GM23338 (cell line): ENCODE data around the gene HERC2. TPM values are rescaled to one million over a fixed set of nuclear protein-coding genes. Genes with fewer than 3 reads are reported as not detected.

Experiments
- ATAC-seq: fragments of 200-7000 bp; cut with Tn5 transposase; 3 replicates; pipeline ENCODE4 v1.9.1; 2020
- DNase-seq: peaks from one replicate; pipeline ENCODE4 v3.0.0-alpha.2; 2015; ENCODE audit warnings: low spot score
- H2AFZ ChIP-seq: fragments of 200-600 bp; sonication (generic); 2 replicates; pipeline ENCODE4 v1.8.0; 2016; ENCODE audit warnings: antibody characterized with exemption, mild to moderate bottlenecking, moderate library complexity
- H3F3A ChIP-seq: fragments of 200-600 bp; sonication (generic); replicated peaks from 2 replicates; pipeline ENCODE4 v1.8.0; 2017; ENCODE audit warnings: antibody characterized with exemption, mixed run types, low read depth
- H3K27ac ChIP-seq: fragments of 200-600 bp; sonication (generic); 2 replicates; pipeline ENCODE4 v1.6.1; 2016; ENCODE audit warnings: low read depth
- H3K27me3 ChIP-seq: fragments of 200-600 bp; sonication (generic); 2 replicates; pipeline ENCODE4 v1.8.0; 2016; ENCODE audit warnings: mild to moderate bottlenecking, mixed run types, moderate library complexity; ENCODE audit not compliant: insufficient read depth
- H3K36me3 ChIP-seq: fragments of 200-600 bp; sonication (generic); 2 replicates; pipeline ENCODE4 v1.8.0; 2016; ENCODE audit warnings: mild to moderate bottlenecking; ENCODE audit not compliant: insufficient read depth
- H3K4me1 ChIP-seq: fragments of 200-600 bp; sonication (generic); 2 replicates; pipeline ENCODE4 v1.8.0; 2016; ENCODE audit warnings: mild to moderate bottlenecking, moderate library complexity; ENCODE audit not compliant: insufficient read depth
- H3K4me2 ChIP-seq: fragments of 200-600 bp; sonication (generic); 2 replicates; pipeline ENCODE4 v1.7.1; 2017; ENCODE audit warnings: mixed run types
- H3K4me3 ChIP-seq: fragments of 200-600 bp; sonication (generic); 2 replicates; pipeline ENCODE4 v1.6.1; 2016; ENCODE audit warnings: mixed run types
- H3K79me2 ChIP-seq: fragments of 200-600 bp; sonication (generic); replicated peaks from 2 replicates; pipeline ENCODE4 v1.8.0; 2017; ENCODE audit warnings: mild to moderate bottlenecking; ENCODE audit not compliant: insufficient read depth
- H3K9me2 ChIP-seq: fragments of 200-600 bp; sonication (generic); 2 replicates; pipeline ENCODE4 v1.8.0; 2017; ENCODE audit not compliant: insufficient read depth
- H4K20me1 ChIP-seq: fragments of 200-600 bp; sonication (generic); replicated peaks from 2 replicates; pipeline ENCODE4 v1.8.0; 2017; ENCODE audit warnings: mild to moderate bottlenecking; ENCODE audit not compliant: insufficient read depth
- H3K27ac Mint-ChIP-seq: 2 replicates; pipeline ENCODE4 v1.8.0; 2020; ENCODE audit warnings: inconsistent platforms, mild to moderate bottlenecking, moderate library complexity, mixed read lengths
- H3K27me3 Mint-ChIP-seq: 3 replicates; pipeline ENCODE4 v1.8.0; 2022; ENCODE audit warnings: low read depth, mild to moderate bottlenecking, moderate library complexity, mixed read lengths, inconsistent platforms; ENCODE audit not compliant: insufficient read depth, poor library complexity
- H3K36me3 Mint-ChIP-seq: 3 replicates; pipeline ENCODE4 v1.8.0; 2021; ENCODE audit warnings: low read depth, mild to moderate bottlenecking, inconsistent platforms, moderate library complexity, mixed read lengths
- H3K4me1 Mint-ChIP-seq: 3 replicates; pipeline ENCODE4 v1.8.0; 2020; ENCODE audit warnings: mild to moderate bottlenecking, inconsistent platforms, mixed read lengths
- H3K4me3 Mint-ChIP-seq: 3 replicates; pipeline ENCODE4 v1.8.0; 2021; ENCODE audit warnings: moderate library complexity, mild to moderate bottlenecking, inconsistent platforms, mixed read lengths
- H3K9me3 Mint-ChIP-seq: 3 replicates; pipeline ENCODE4 v1.8.0; 2020; ENCODE audit warnings: moderate library complexity, mild to moderate bottlenecking, inconsistent platforms, mixed read lengths
- CREB1 ChIP-seq: fragments of 250-450 bp; sonication (Bioruptor Pico); IDR thresholded peaks from 2 replicates; pipeline ENCODE4 v1.5.0; 2020; ENCODE audit warnings: low read depth, mild to moderate bottlenecking, moderate library complexity
- EZH2 ChIP-seq: fragments of 200-600 bp; sonication (generic); IDR thresholded peaks from one replicate; pipeline ENCODE4 v1.8.0; 2017; ENCODE audit warnings: antibody characterized with exemption, mild to moderate bottlenecking, low read depth; ENCODE audit not compliant: unreplicated experiment
- EZH2phosphoT487 ChIP-seq: fragments of 200-600 bp; sonication (generic); IDR thresholded peaks from one replicate; pipeline ENCODE4 v1.8.1; 2018; ENCODE audit warnings: antibody characterized with exemption; ENCODE audit not compliant: unreplicated experiment
- JUNB ChIP-seq: IDR thresholded peaks from one replicate; pipeline ENCODE4 v1.6.1; 2016; ENCODE audit warnings: antibody characterized with exemption; ENCODE audit not compliant: unreplicated experiment
- NANOG ChIP-seq: IDR thresholded peaks from 2 replicates; pipeline ENCODE4 v1.6.1; 2016; ENCODE audit warnings: antibody characterized with exemption, borderline replicate concordance
- POLR2AphosphoS5 ChIP-seq: IDR thresholded peaks from 2 replicates; pipeline ENCODE4 v1.6.1; 2016; ENCODE audit warnings: antibody characterized with exemption, low read depth
- STAT1 ChIP-seq: IDR thresholded peaks from one replicate; pipeline ENCODE4 v1.6.1; 2016; ENCODE audit warnings: antibody characterized with exemption; ENCODE audit not compliant: unreplicated experiment
- ZNF114 ChIP-seq: fragments of 250-450 bp; sonication (Bioruptor Pico); IDR thresholded peaks from 2 replicates; pipeline ENCODE4 v1.5.0; 2020; ENCODE audit warnings: mild to moderate bottlenecking, moderate library complexity
- ZNF331 ChIP-seq: fragments of 250-450 bp; sonication (Bioruptor Pico); IDR thresholded peaks from 2 replicates; pipeline ENCODE4 v1.5.0; 2020; ENCODE audit warnings: low read depth, mild to moderate bottlenecking, moderate library complexity
- polyA plus RNA-seq: library from polyadenylated mRNA; unstranded; fragments of >200 nt; fragmentation: Nextera tagmentation; extraction: Ambion mirVana; gene quantifications from 2 replicates; pipeline ENCODE4 v1.2.1, GENCODE V29; 2016
- total RNA-seq: library from RNA; depleted of rRNA; stranded (reverse); fragments of >200 nt; shearing (Covaris generic); gene quantifications from 2 replicates; pipeline ENCODE4 v1.2.3, GENCODE V29; 2014
- TF ChIP-seq, protein P1 (sequence below): fragments of 250-450 bp; sonication (Bioruptor Pico); IDR thresholded peaks from 2 replicates; pipeline ENCODE4 v1.5.0; 2020; ENCODE audit warnings: mild to moderate bottlenecking, moderate library complexity
- TF ChIP-seq, protein P2 (sequence below): IDR thresholded peaks from one replicate; pipeline ENCODE4 v1.6.1; 2018; ENCODE audit warnings: antibody characterized with exemption; ENCODE audit not compliant: unreplicated experiment
- TF ChIP-seq, protein P3 (sequence below): IDR thresholded peaks from 2 replicates; pipeline ENCODE4 v1.6.1; 2016; ENCODE audit warnings: antibody characterized with exemption
- TF ChIP-seq, protein P4 (sequence below), 2 experiments: fragments of 200-600 bp in 1 of 2; sonication (generic) in 1 of 2; conservative IDR thresholded peaks; 2 replicates each; pipeline versions ENCODE4 v1.5.1 to v1.6.1; 2016 to 2017; ENCODE audit warnings: antibody characterized with exemption in 2 of 2, low read depth in 2 of 2, mild to moderate bottlenecking in 2 of 2, moderate library complexity in 1 of 2

Gene HERC2
- total and polyA plus RNA-seq, 2 experiments from 2014 or later: 71.3 to 80.7 TPM

DNA sequence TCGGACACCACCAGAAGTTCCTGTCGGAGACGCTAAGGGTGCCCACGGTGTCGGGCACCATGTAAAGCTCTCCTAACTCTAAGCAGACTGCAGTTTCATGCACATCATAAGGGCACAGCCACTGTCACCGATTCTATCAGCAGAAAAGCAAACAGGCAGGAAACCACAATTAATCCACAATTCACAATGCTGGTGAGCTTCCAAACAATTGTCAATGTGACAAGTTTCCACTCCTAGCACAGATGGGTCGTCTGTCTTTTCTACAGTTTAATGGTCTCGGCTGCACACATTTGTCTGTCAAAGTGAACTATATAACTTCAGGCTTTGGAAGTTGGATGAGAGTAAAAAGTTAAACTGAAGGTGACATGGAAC is 214.1 kb downstream of the HERC2 start:
- H2AFZ ChIP-seq: peak overlapping the region; percentile 90
- peaks cover 52% of the 10 kb centered on the region for H3K27me3 Mint-ChIP-seq
- peaks cover 4% of the 10 kb centered on the region; the same call in 1 of the 2 replicates for H3K4me1 ChIP-seq
- no peak for ATAC-seq
- TF ChIP-seq CREB1 (CRISPR knock-in tag) (no peak), STAT1 (no peak), ZNF114 (no peak), ZNF331 (CRISPR knock-in tag) (no peak), JUNB (no peak), EZH2phosphoT487 (no peak), POLR2AphosphoS5 (no peak), NANOG (no peak), EZH2 (no peak)
- TF ChIP-seq, protein P1, sequence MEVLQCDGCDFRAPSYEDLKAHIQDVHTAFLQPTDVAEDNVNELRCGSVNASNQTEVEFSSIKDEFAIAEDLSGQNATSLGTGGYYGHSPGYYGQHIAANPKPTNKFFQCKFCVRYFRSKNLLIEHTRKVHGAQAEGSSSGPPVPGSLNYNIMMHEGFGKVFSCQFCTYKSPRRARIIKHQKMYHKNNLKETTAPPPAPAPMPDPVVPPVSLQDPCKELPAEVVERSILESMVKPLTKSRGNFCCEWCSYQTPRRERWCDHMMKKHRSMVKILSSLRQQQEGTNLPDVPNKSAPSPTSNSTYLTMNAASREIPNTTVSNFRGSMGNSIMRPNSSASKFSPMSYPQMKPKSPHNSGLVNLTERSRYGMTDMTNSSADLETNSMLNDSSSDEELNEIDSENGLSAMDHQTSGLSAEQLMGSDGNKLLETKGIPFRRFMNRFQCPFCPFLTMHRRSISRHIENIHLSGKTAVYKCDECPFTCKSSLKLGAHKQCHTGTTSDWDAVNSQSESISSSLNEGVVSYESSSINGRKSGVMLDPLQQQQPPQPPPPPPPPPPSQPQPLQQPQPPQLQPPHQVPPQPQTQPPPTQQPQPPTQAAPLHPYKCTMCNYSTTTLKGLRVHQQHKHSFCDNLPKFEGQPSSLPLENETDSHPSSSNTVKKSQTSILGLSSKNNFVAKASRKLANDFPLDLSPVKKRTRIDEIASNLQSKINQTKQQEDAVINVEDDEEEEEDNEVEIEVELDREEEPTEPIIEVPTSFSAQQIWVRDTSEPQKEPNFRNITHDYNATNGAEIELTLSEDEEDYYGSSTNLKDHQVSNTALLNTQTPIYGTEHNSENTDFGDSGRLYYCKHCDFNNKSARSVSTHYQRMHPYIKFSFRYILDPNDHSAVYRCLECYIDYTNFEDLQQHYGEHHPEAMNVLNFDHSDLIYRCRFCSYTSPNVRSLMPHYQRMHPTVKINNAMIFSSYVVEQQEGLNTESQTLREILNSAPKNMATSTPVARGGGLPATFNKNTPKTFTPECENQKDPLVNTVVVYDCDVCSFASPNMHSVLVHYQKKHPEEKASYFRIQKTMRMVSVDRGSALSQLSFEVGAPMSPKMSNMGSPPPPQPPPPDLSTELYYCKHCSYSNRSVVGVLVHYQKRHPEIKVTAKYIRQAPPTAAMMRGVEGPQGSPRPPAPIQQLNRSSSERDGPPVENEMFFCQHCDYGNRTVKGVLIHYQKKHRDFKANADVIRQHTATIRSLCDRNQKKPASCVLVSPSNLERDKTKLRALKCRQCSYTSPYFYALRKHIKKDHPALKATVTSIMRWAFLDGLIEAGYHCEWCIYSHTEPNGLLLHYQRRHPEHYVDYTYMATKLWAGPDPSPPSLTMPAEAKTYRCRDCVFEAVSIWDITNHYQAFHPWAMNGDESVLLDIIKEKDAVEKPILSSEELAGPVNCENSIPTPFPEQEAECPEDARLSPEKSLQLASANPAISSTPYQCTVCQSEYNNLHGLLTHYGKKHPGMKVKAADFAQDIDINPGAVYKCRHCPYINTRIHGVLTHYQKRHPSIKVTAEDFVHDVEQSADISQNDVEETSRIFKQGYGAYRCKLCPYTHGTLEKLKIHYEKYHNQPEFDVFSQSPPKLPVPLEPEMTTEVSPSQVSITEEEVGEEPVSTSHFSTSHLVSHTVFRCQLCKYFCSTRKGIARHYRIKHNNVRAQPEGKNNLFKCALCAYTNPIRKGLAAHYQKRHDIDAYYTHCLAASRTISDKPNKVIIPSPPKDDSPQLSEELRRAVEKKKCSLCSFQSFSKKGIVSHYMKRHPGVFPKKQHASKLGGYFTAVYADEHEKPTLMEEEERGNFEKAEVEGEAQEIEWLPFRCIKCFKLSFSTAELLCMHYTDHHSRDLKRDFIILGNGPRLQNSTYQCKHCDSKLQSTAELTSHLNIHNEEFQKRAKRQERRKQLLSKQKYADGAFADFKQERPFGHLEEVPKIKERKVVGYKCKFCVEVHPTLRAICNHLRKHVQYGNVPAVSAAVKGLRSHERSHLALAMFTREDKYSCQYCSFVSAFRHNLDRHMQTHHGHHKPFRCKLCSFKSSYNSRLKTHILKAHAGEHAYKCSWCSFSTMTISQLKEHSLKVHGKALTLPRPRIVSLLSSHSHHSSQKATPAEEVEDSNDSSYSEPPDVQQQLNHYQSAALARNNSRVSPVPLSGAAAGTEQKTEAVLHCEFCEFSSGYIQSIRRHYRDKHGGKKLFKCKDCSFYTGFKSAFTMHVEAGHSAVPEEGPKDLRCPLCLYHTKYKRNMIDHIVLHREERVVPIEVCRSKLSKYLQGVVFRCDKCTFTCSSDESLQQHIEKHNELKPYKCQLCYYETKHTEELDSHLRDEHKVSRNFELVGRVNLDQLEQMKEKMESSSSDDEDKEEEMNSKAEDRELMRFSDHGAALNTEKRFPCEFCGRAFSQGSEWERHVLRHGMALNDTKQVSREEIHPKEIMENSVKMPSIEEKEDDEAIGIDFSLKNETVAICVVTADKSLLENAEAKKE (CRISPR knock-in tag): no peak
- TF ChIP-seq, protein P2, sequence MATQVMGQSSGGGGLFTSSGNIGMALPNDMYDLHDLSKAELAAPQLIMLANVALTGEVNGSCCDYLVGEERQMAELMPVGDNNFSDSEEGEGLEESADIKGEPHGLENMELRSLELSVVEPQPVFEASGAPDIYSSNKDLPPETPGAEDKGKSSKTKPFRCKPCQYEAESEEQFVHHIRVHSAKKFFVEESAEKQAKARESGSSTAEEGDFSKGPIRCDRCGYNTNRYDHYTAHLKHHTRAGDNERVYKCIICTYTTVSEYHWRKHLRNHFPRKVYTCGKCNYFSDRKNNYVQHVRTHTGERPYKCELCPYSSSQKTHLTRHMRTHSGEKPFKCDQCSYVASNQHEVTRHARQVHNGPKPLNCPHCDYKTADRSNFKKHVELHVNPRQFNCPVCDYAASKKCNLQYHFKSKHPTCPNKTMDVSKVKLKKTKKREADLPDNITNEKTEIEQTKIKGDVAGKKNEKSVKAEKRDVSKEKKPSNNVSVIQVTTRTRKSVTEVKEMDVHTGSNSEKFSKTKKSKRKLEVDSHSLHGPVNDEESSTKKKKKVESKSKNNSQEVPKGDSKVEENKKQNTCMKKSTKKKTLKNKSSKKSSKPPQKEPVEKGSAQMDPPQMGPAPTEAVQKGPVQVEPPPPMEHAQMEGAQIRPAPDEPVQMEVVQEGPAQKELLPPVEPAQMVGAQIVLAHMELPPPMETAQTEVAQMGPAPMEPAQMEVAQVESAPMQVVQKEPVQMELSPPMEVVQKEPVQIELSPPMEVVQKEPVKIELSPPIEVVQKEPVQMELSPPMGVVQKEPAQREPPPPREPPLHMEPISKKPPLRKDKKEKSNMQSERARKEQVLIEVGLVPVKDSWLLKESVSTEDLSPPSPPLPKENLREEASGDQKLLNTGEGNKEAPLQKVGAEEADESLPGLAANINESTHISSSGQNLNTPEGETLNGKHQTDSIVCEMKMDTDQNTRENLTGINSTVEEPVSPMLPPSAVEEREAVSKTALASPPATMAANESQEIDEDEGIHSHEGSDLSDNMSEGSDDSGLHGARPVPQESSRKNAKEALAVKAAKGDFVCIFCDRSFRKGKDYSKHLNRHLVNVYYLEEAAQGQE: no peak
- TF ChIP-seq, protein P3, sequence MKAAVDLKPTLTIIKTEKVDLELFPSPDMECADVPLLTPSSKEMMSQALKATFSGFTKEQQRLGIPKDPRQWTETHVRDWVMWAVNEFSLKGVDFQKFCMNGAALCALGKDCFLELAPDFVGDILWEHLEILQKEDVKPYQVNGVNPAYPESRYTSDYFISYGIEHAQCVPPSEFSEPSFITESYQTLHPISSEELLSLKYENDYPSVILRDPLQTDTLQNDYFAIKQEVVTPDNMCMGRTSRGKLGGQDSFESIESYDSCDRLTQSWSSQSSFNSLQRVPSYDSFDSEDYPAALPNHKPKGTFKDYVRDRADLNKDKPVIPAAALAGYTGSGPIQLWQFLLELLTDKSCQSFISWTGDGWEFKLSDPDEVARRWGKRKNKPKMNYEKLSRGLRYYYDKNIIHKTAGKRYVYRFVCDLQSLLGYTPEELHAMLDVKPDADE: no peak
- TF ChIP-seq, protein P4, sequence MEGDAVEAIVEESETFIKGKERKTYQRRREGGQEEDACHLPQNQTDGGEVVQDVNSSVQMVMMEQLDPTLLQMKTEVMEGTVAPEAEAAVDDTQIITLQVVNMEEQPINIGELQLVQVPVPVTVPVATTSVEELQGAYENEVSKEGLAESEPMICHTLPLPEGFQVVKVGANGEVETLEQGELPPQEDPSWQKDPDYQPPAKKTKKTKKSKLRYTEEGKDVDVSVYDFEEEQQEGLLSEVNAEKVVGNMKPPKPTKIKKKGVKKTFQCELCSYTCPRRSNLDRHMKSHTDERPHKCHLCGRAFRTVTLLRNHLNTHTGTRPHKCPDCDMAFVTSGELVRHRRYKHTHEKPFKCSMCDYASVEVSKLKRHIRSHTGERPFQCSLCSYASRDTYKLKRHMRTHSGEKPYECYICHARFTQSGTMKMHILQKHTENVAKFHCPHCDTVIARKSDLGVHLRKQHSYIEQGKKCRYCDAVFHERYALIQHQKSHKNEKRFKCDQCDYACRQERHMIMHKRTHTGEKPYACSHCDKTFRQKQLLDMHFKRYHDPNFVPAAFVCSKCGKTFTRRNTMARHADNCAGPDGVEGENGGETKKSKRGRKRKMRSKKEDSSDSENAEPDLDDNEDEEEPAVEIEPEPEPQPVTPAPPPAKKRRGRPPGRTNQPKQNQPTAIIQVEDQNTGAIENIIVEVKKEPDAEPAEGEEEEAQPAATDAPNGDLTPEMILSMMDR (conservative IDR thresholded peaks at IDR 0.05; ENCODE audit: low read depth in 2 of 2): no peak
- H3K4me1 Mint-ChIP-seq: peaks cover 12% of the 10 kb centered on the region
- peaks cover 4% of the 10 kb centered on the region; the same call in 1 of the 3 replicates for H3K9me3 Mint-ChIP-seq
- no peaks in the 10 kb centered on the region for H3K9me2 ChIP-seq
- DNase-seq: no peak
- peak overlapping the region; percentile 88 for H3K4me2 ChIP-seq
- H3K27ac Mint-ChIP-seq: no peak overlapping the region
- H3K27me3 ChIP-seq: peaks cover 31% of the 10 kb centered on the region
- H3K79me2 ChIP-seq: no peaks in the 10 kb centered on the region
- H3F3A ChIP-seq: no peaks in the 10 kb centered on the region; the same call in 1 of the 2 replicates
- peak overlapping the region; percentile 86 for H3K4me3 Mint-ChIP-seq
- peak overlapping the region; percentile 72 for H3K4me3 ChIP-seq
- H3K36me3 ChIP-seq: no peaks in the 10 kb centered on the region
- no peaks in the 10 kb centered on the region for H4K20me1 ChIP-seq
- H3K27ac ChIP-seq: no peak overlapping the region
- peaks cover 17% of the 10 kb centered on the region for H3K36me3 Mint-ChIP-seq
